Fibroblast of peridontal ligament (primary cell): Measurements from ENCODE around the gene MED13L.

Source experiments
- DNase-seq: peaks from one replicate; pipeline ENCODE4 v3.0.0-alpha.2; 2010; ENCODE audit errors: extremely low read depth

The MED13L gene

GRCh38 chr12:116090516-116090915, 187.0 kb downstream of the MED13L start:
- DNase-seq: no peak

- no peak for DNase-seq
Measured at GRCh38 chr12:116089080-116089479, 188.4 kb downstream of the MED13L start.

- no peak for DNase-seq
Measured at GRCh38 chr12:116087962-116088361, 189.5 kb downstream of the MED13L start.

- DNase-seq: no peak
Measured at GRCh38 chr12:116087399-116087798, 190.1 kb downstream of the MED13L start.

GRCh38 chr12:116080415-116080814, 197.1 kb downstream of the MED13L start:
- DNase-seq: no peak

GRCh38 chr12:116078396-116078795, 199.1 kb downstream of the MED13L start:
- DNase-seq: no peak

GRCh38 chr12:116077431-116077830, 200.1 kb downstream of the MED13L start:
- no peak for DNase-seq

GRCh38 chr12:116076399-116076798, 201.1 kb downstream of the MED13L start:
- DNase-seq: peak; percentile 25

- DNase-seq: no peak
Measured at GRCh38 chr12:116074686-116075085, 202.8 kb downstream of the MED13L start.

- DNase-seq: no peak
Measured at GRCh38 chr12:116071555-116072230, 205.8 kb downstream of the MED13L start.

GRCh38 chr12:116070444-116070843, 207.0 kb downstream of the MED13L start:
- no peak for DNase-seq

GRCh38 chr12:116069943-116070342, 207.6 kb downstream of the MED13L start:
- DNase-seq: no peak

GRCh38 chr12:116068853-116069252, 208.6 kb downstream of the MED13L start:
- DNase-seq: no peak

GRCh38 chr12:116068371-116068770, 209.1 kb downstream of the MED13L start:
- DNase-seq: no peak

- no peak for DNase-seq
Measured at GRCh38 chr12:116067892-116068291, 209.6 kb downstream of the MED13L start.

GRCh38 chr12:116066381-116067230, 210.9 kb downstream of the MED13L start:
- DNase-seq: peak; percentile 51

- peak; percentile 84 for DNase-seq
Measured at GRCh38 chr12:116065606-116066005, 211.9 kb downstream of the MED13L start.

GRCh38 chr12:116064493-116064892, 213.0 kb downstream of the MED13L start:
- DNase-seq: no peak

GRCh38 chr12:116062698-116063097, 214.8 kb downstream of the MED13L start:
- no peak for DNase-seq

- DNase-seq: peak; percentile 53
Measured at GRCh38 chr12:116060764-116061163, 216.7 kb downstream of the MED13L start.

- DNase-seq: no peak
Measured at GRCh38 chr12:116059904-116060303, 217.6 kb downstream of the MED13L start.

GRCh38 chr12:116058574-116058973, 218.9 kb downstream of the MED13L start:
- DNase-seq: no peak

- DNase-seq: no peak
Measured at GRCh38 chr12:116057356-116057755, 220.1 kb downstream of the MED13L start.
